ENCODE data around the gene ZNF800.
"Not testable (repeated sequence)": the region's sequence is repeated elsewhere in the genome, so short reads cannot be mapped to it uniquely, and the experiment has no call there.

Gene ZNF800

DNA sequence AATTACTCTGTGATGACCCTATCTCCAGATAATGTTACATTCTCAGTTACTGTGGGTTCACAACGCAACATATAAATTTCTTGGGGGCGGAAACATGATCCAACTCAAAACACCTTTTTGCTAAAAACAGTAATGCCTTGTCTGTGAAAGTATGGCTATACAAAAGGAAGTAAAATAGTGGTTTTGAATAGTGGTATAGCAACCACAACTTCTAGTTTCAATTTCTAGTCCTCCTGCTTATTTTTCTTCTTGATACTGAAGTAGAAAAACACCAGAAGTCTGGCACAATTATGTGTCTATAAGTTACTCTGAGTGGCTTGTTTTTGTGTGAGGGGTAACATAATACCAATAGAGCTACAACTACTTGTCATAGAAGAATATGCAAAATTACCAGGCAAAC lies 21.5 kb upstream of the ZNF800 start:
- peaks cover 5 to 11% of the 10 kb centered on the region in 2 donors for H3K4me1 ChIP-seq (ENCODE audit: control insufficient read depth in 1 of 2, insufficient read depth in 2 of 2, low read length in 2 of 2)
- no peaks in the 10 kb centered on the region for H3K27me3 ChIP-seq (ENCODE audit: control insufficient read depth in 1 of 2, insufficient read depth in 2 of 2, low read length in 2 of 2)
- H3K36me3 ChIP-seq (ENCODE audit: control insufficient read depth in 1 of 2, insufficient read depth in 2 of 2, low read length in 2 of 2) = no peaks in the 10 kb centered on the region
- no peak overlapping the region for H3K27ac ChIP-seq (ENCODE audit: low read depth, low read length)
- no peak overlapping the region for H3K4me3 ChIP-seq (ENCODE audit: low read depth in 1 of 2, low read length in 2 of 2)
- no peaks in the 10 kb centered on the region for H3K9me3 ChIP-seq (ENCODE audit: control insufficient read depth in 1 of 2, low read length in 2 of 2)
- no peak overlapping the region for H3K9ac ChIP-seq (ENCODE audit: low read depth in 1 of 2, low read length in 2 of 2)

DNA sequence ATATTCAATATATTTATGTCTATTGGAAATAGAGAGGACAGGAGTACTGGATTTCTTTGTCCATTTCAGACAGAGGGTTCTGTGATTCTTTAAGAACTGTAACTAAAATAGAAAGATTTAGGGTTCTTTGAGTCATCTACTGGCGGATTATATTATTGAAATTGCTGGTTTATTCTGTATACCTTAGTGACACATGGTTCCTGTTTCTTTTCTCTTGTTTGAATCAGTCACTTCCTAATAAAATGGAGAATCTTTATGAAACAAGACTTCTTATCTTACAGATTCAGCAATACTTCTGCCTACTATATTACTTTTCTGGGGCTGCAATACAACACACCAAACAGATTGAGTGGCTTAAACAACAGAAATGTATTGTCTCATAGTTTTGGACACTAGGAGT lies 20.8 kb upstream of the ZNF800 start:
- H3K4me1 ChIP-seq (ENCODE audit: control insufficient read depth in 1 of 2, insufficient read depth in 2 of 2, low read length in 2 of 2) = peaks cover 5 to 11% of the 10 kb centered on the region in 2 donors
- no peaks in the 10 kb centered on the region for H3K9me3 ChIP-seq (ENCODE audit: control insufficient read depth in 1 of 2, low read length in 2 of 2)
- no peaks in the 10 kb centered on the region for H3K27me3 ChIP-seq (ENCODE audit: control insufficient read depth in 1 of 2, insufficient read depth in 2 of 2, low read length in 2 of 2)
- H3K36me3 ChIP-seq (ENCODE audit: control insufficient read depth in 1 of 2, insufficient read depth in 2 of 2, low read length in 2 of 2) = no peaks in the 10 kb centered on the region
- H3K9ac ChIP-seq (ENCODE audit: low read depth in 1 of 2, low read length in 2 of 2) = no peak overlapping the region
- no peak overlapping the region for H3K4me3 ChIP-seq (ENCODE audit: low read depth in 1 of 2, low read length in 2 of 2)
- no peak overlapping the region for H3K27ac ChIP-seq (ENCODE audit: low read depth, low read length)

DNA sequence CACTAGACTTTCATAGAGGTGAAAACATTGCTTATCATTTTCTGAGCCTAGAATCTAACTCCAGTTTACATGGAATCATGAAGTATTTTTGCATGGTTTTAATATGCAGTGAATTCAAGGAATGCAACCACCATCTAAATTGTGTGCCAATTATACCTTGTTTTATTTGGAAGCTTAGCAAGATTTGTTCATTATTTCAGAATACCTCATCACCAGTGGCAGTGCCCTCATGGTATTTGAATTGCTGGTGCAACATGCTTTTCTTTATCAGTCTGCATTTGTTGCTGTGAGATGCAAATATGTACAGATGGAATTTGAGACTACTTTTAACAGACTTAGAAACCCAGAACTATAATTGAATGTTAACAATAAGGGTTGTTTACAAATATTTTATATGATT lies 18.7 kb upstream of the ZNF800 start:
- Histone ChIP-seq H3K4me1 (ENCODE audit: control insufficient read depth in 1 of 2, insufficient read depth in 2 of 2, low read length in 2 of 2) (peaks cover 5 to 11% of the 10 kb centered on the region in 2 donors), H3K4me3 (ENCODE audit: low read depth in 1 of 2, low read length in 2 of 2) (no peak overlapping the region), H3K9ac (ENCODE audit: low read depth in 1 of 2, low read length in 2 of 2) (no peak overlapping the region), H3K27ac (ENCODE audit: low read depth, low read length) (no peak overlapping the region), H3K9me3 (ENCODE audit: control insufficient read depth in 1 of 2, low read length in 2 of 2) (no peaks in the 10 kb centered on the region), H3K27me3 (ENCODE audit: control insufficient read depth in 1 of 2, insufficient read depth in 2 of 2, low read length in 2 of 2) (peaks cover 4% of the 10 kb centered on the region in 2 donors), H3K36me3 (ENCODE audit: control insufficient read depth in 1 of 2, insufficient read depth in 2 of 2, low read length in 2 of 2) (no peaks in the 10 kb centered on the region)

DNA sequence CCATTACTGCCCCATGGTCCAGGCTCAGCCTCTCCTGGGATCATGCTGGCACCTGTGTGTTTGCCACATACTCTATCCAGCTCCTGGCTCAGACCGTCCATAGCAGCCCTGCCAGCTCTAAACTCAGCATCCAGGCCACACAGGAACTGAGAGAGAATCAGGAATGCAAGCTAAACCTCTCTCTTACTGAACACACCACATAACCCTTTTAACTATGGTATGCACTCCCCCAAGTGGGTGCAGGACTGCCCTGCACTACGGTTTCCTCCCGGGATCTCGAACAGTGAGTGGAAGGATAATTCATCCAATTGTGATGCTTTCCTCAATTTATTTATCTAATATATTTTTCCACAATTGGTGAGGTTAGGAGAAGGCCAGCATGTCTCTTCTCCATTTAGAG lies 17.1 kb upstream of the ZNF800 start:
- H3K4me1 ChIP-seq (ENCODE audit: control insufficient read depth in 1 of 2, insufficient read depth in 2 of 2, low read length in 2 of 2) = peaks cover 5 to 9% of the 10 kb centered on the region in 2 donors
- no peak overlapping the region for H3K27ac ChIP-seq (ENCODE audit: low read depth, low read length)
- H3K9ac ChIP-seq (ENCODE audit: low read depth in 1 of 2, low read length in 2 of 2) = no peak overlapping the region
- peaks cover 6 to 9% of the 10 kb centered on the region in 2 donors for H3K27me3 ChIP-seq (ENCODE audit: control insufficient read depth in 1 of 2, insufficient read depth in 2 of 2, low read length in 2 of 2)
- no peaks in the 10 kb centered on the region for H3K9me3 ChIP-seq (ENCODE audit: control insufficient read depth in 1 of 2, low read length in 2 of 2)
- H3K36me3 ChIP-seq (ENCODE audit: control insufficient read depth in 1 of 2, insufficient read depth in 2 of 2, low read length in 2 of 2) = no peaks in the 10 kb centered on the region
- no peak overlapping the region for H3K4me3 ChIP-seq (ENCODE audit: low read depth in 1 of 2, low read length in 2 of 2)

DNA sequence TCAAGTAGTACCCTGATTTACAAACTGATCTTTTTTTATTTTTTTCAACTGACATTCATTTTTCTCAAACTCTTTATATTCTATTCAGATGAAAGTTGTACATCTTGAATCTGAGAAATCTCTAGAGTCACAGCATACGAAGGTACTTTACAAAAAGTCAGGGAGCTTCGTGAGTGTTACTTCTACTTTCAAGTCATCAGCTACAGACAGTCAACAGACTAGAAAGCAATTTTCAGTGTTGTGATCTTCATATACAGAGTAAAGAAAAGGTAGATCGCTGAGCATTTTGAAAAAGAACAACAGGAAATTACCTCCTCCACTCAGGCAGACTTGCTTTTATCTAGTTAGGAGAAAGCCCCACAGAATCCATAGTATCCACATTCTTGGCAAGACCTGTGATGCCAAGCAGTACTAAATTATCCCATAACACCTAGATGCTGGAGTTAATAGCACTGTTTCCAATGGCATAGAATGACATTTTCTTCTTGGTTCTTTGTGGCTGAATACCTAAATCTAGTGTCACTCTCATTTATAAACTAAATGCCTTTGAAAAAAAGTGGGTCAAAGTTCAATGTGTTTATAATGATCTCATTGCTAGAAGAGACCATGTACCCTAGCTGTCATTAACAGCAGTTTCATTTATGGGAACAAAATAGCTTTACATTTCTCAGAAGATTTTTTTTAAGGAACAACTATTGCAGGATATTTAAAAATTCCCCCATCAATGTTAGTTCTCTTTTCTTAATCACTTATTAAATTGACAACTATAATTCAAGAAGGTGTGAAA lies 12.0 kb upstream of the ZNF800 start:
- H3K9ac ChIP-seq (ENCODE audit: low read depth in 1 of 2, low read length in 2 of 2) = no peak overlapping the region
- no peak overlapping the region for H3K27ac ChIP-seq (ENCODE audit: low read depth, low read length)
- no peaks in the 10 kb centered on the region for H3K36me3 ChIP-seq (ENCODE audit: control insufficient read depth in 1 of 2, insufficient read depth in 2 of 2, low read length in 2 of 2)
- no peaks in the 10 kb centered on the region for H3K9me3 ChIP-seq (ENCODE audit: control insufficient read depth in 1 of 2, low read length in 2 of 2)
- no peak overlapping the region for H3K4me3 ChIP-seq (ENCODE audit: low read depth in 1 of 2, low read length in 2 of 2)
- peaks cover 6 to 13% of the 10 kb centered on the region in 2 donors for H3K27me3 ChIP-seq (ENCODE audit: control insufficient read depth in 1 of 2, insufficient read depth in 2 of 2, low read length in 2 of 2)
- no peaks in the 10 kb centered on the region for H3K4me1 ChIP-seq (ENCODE audit: control insufficient read depth in 1 of 2, insufficient read depth in 2 of 2, low read length in 2 of 2)

DNA sequence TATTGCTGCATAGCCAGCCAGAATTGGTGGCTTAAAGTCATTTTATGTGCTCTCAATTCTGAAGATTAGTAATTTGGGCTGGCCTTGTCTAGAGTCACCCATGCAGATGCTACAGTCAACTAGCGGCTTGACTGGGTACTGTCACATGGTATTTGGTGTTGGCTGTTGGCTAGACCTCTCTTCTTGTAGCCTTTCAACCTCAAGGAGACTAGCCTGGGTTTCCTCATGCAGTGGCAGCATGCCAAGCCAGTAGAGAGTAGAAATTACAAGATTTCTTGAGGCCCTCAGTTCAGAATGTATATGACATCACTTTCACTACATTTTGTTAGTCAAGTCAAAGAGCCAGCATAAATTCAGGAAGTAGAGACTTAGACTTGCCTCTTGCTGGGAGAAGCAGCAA lies 3.7 kb upstream of the ZNF800 start:
- peaks cover 0 to 5% of the 10 kb centered on the region in 2 donors for H3K27me3 ChIP-seq (ENCODE audit: control insufficient read depth in 1 of 2, insufficient read depth in 2 of 2, low read length in 2 of 2)
- H3K27ac ChIP-seq (ENCODE audit: low read depth, low read length) = no peak overlapping the region
- H3K9me3 ChIP-seq (ENCODE audit: control insufficient read depth in 1 of 2, low read length in 2 of 2) = no peaks in the 10 kb centered on the region
- H3K9ac ChIP-seq (ENCODE audit: low read depth in 1 of 2, low read length in 2 of 2) = no peak overlapping the region
- no peaks in the 10 kb centered on the region for H3K36me3 ChIP-seq (ENCODE audit: control insufficient read depth in 1 of 2, insufficient read depth in 2 of 2, low read length in 2 of 2)
- no peak overlapping the region for H3K4me3 ChIP-seq (ENCODE audit: low read depth in 1 of 2, low read length in 2 of 2)
- peaks cover 2 to 11% of the 10 kb centered on the region in 2 donors for H3K4me1 ChIP-seq (ENCODE audit: control insufficient read depth in 1 of 2, insufficient read depth in 2 of 2, low read length in 2 of 2)

DNA sequence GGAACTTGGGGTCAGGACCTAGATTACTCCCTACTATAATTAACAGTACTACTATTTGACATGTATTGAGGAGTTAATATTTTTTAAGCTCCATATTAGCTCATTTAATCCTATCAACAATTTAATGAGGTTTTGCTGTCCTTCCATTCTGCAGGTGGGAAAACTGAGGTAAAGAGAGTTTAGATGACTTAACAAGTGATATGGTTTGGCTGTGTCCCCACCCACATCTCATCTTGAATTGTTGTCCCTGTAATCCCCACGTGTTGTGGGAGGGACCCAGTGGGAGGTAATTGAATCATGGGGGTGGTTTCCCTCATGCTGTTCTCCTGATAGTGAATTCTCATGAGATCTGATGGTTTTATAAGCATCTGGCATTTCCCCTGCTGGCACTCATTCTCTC lies 2.6 kb upstream of the ZNF800 start:
- not testable (repeated sequence) for H3K4me3 ChIP-seq (ENCODE audit: low read depth in 1 of 2, low read length in 2 of 2); H3K27me3 ChIP-seq (ENCODE audit: control insufficient read depth in 1 of 2, insufficient read depth in 2 of 2, low read length in 2 of 2); H3K27ac ChIP-seq (ENCODE audit: low read depth, low read length); H3K9ac ChIP-seq (ENCODE audit: low read depth in 1 of 2, low read length in 2 of 2); H3K9me3 ChIP-seq (ENCODE audit: control insufficient read depth in 1 of 2, low read length in 2 of 2); H3K36me3 ChIP-seq (ENCODE audit: control insufficient read depth in 1 of 2, insufficient read depth in 2 of 2, low read length in 2 of 2)
- peaks cover 13 to 22% of the 10 kb centered on the region in 2 donors for H3K4me1 ChIP-seq (ENCODE audit: control insufficient read depth in 1 of 2, insufficient read depth in 2 of 2, low read length in 2 of 2)

DNA sequence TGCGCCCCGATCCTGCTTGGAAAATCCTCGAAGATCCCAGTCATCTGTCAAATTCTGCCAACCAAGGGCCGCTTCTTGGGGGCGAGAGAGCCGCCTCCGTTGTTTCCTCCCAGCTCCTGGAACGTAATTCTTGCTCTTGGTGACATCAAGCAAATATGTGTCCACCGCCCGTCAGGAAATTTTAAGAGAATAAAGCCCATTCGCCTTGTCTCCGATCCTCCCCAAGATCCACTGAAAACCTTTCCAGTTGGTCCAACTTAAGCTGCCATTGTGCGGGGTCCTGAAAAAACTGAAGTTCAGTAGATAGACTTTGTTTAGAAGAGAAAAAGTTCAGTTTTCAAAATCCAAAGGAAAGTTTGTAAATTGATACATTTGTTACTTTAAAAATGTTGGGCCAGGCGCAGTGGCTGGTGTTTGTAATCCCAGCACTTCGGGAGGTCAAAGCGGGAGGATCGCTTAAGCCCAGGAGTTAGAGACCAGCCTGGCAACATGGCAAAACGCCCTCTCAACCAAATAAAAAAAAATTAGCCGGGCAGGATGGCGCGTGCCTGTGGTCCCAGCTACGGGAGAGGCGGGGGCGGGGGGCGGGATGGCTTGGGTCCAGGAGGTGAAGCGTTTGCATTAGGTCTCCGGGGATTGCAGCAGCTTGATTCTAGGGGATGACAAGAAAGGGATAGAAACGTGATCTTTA lies 1.0 kb upstream of the ZNF800 start:
- Histone ChIP-seq H3K9ac (ENCODE audit: low read depth in 1 of 2, low read length in 2 of 2) (peak overlapping the region; percentile 63 to 92), H3K4me3 (ENCODE audit: low read depth in 1 of 2, low read length in 2 of 2) (peak overlapping the region; percentile 75 to 94), H3K27ac (ENCODE audit: low read depth, low read length) (peak overlapping the region; percentile 90), H3K9me3 (ENCODE audit: control insufficient read depth in 1 of 2, low read length in 2 of 2) (no peaks in the 10 kb centered on the region), H3K27me3 (ENCODE audit: control insufficient read depth in 1 of 2, insufficient read depth in 2 of 2, low read length in 2 of 2) (peaks cover 0 to 4% of the 10 kb centered on the region in 2 donors), H3K4me1 (ENCODE audit: control insufficient read depth in 1 of 2, insufficient read depth in 2 of 2, low read length in 2 of 2) (peaks cover 22 to 24% of the 10 kb centered on the region in 2 donors), H3K36me3 (ENCODE audit: control insufficient read depth in 1 of 2, insufficient read depth in 2 of 2, low read length in 2 of 2) (peaks cover 0 to 3% of the 10 kb centered on the region in 2 donors)

DNA sequence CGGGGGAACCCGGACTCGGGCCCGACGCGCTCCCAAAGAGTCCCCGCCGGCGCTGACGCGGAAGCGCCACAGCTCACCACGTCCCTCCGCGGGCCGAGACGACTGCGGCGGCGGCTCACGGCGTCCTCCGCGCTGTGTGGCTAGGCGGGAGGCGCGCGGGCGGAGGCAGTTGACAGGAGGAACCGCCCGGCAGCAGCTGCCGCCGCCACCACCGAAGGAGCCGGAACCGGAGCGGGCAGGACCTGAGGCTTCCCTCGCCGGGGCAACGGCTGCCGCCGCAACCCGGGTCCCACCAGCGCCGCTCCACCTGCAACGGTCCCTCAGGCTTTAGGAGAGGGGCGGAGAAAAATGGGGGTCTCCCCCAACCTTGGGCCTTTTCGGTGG lies 334 bp downstream of the ZNF800 start:
- Histone ChIP-seq H3K27me3 (ENCODE audit: control insufficient read depth in 1 of 2, insufficient read depth in 2 of 2, low read length in 2 of 2) (no peaks in the 10 kb centered on the region), H3K9me3 (ENCODE audit: control insufficient read depth in 1 of 2, low read length in 2 of 2) (no peaks in the 10 kb centered on the region), H3K4me3 (ENCODE audit: low read depth in 1 of 2, low read length in 2 of 2) (peak overlapping the region; percentile 75 to 94), H3K9ac (ENCODE audit: low read depth in 1 of 2, low read length in 2 of 2) (peak overlapping the region; percentile 92 to 93), H3K27ac (ENCODE audit: low read depth, low read length) (peak overlapping the region; percentile 91), H3K36me3 (ENCODE audit: control insufficient read depth in 1 of 2, insufficient read depth in 2 of 2, low read length in 2 of 2) (peaks cover 3 to 14% of the 10 kb centered on the region in 2 donors), H3K4me1 (ENCODE audit: control insufficient read depth in 1 of 2, insufficient read depth in 2 of 2, low read length in 2 of 2) (peaks cover 24% of the 10 kb centered on the region in 2 donors)

DNA sequence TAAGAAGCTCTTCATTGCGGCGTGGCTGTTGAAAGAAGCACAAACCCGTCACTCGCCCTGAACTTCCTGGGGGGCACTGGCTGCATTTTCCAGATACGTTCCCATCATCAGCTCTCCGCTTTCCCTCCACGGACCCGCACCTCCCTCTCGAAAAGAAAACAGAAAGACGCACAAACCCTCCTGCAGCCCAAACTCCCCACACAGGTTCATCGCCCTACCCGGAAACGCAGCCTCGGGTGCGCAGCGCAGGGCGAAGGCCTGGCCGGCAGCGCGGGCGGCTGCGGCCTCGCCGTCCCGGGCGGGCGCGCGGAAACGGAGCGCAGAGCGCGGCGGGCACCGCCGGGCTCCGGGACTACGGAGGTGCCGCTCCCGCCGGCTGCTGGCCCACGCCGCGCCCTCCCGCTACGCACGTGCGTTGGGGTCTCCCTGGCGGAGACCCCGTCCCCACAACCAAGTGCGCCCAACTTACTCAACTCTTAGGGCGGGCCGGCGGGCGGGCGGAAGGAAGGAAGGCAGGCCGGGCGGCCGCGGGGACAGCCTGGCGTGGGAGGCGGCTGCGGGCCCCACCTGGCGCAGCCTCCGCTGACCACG lies 822 bp downstream of the ZNF800 start:
- Histone ChIP-seq H3K27ac (ENCODE audit: low read depth, low read length) (peak overlapping the region; percentile 91), H3K9ac (ENCODE audit: low read depth in 1 of 2, low read length in 2 of 2) (peak overlapping the region; percentile 92 to 93), H3K27me3 (ENCODE audit: control insufficient read depth in 1 of 2, insufficient read depth in 2 of 2, low read length in 2 of 2) (no peaks in the 10 kb centered on the region), H3K4me1 (ENCODE audit: control insufficient read depth in 1 of 2, insufficient read depth in 2 of 2, low read length in 2 of 2) (peaks cover 24 to 25% of the 10 kb centered on the region in 2 donors), H3K4me3 (ENCODE audit: low read depth in 1 of 2, low read length in 2 of 2) (peak overlapping the region; percentile 75 to 94), H3K9me3 (ENCODE audit: control insufficient read depth in 1 of 2, low read length in 2 of 2) (no peaks in the 10 kb centered on the region), H3K36me3 (ENCODE audit: control insufficient read depth in 1 of 2, insufficient read depth in 2 of 2, low read length in 2 of 2) (peaks cover 3 to 14% of the 10 kb centered on the region in 2 donors)
